HG03442 (cell line): Measurements from ENCODE around the gene PCDHGA7.
"Not testable (repeated sequence)": the region's sequence is repeated elsewhere in the genome, so short reads cannot be mapped to it uniquely, and the experiment has no call there.

Experiments used
- ATAC-seq: cut with Tn5 transposase; IDR thresholded peaks from one replicate; pipeline ENCODE4 v1.9.1; 2021; ENCODE audit warnings: mild to moderate bottlenecking, moderate library complexity; ENCODE audit not compliant: unreplicated experiment

Gene PCDHGA7

DNA sequence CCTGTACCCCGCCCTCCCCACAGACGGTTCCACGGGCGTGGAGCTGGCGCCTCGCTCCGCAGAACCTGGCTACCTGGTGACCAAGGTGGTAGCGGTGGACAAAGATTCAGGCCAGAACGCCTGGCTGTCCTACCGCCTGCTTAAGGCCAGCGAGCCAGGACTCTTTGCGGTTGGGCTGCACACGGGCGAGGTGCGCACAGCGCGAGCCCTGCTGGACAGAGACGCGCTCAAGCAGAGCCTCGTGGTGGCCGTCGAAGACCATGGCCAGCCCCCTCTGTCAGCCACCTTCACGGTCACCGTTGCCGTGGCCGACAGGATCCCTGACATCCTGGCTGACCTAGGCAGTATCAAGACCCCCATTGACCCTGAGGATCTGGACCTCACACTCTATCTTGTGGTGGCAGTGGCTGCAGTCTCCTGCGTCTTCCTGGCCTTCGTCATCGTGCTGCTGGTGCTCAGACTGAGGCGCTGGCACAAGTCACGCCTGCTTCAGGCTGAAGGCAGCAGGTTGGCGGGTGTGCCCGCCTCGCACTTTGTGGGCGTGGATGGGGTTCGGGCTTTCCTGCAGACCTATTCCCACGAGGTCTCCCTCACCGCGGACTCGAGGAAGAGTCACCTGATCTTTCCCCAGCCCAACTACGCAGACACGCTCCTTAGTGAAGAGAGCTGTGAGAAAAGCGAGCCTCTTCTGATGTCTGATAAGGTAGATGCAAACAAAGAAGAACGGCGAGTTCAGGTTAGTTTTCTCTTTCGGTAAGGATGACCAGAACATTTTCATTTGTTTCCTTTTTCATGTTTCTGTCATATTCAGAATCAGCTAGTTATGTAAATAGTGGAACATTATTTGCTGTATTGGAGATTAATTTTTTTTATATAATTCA lies 16.3 kb upstream of the PCDHGA7 start:
- ATAC-seq, result no peak

DNA sequence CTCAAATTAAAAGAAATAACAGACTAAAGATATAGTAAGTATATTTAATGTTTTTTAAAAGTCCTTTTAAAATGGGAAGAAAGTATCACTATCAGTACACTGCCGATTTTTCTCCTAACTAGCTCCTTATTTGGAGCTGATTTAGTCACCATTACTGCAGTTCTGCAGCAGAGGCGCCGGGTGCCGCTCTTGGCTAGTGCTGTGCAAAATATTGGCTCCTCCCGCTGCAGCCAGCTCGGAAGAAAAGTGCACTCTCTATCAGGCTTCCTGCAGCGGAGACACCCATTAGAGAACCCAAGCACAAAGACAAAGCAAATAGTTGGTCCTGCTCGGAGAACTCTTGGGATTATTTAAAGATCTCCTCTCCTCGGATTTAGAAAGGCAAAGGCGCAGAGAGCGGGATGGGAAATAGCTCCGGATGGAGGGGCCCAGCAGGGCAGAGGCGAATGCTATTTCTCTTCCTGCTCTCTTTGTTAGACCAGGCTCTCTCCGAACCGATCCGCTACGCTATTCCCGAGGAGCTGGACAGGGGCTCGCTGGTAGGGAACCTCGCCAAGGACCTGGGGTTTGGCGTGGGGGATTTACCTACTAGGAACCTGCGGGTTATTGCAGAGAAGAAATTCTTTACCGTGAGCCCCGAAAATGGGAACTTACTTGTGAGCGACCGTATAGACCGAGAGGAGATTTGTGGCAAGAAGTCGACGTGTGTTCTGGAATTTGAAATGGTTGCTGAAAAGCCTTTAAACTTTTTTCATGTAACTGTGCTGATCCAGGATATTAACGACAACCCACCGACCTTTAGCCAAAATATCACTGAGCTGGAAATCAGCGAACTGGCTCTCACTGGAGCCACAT lies 12.3 kb upstream of the PCDHGA7 start, which contains the start of gene PCDHGB3:
Gene PCDHGB3, plus strand, starts transcription at position 249 of the 855 bp plus-strand sequence. Its CDS starts 153 bp downstream, at position 402.
- ATAC-seq, result peak; percentile 64

DNA sequence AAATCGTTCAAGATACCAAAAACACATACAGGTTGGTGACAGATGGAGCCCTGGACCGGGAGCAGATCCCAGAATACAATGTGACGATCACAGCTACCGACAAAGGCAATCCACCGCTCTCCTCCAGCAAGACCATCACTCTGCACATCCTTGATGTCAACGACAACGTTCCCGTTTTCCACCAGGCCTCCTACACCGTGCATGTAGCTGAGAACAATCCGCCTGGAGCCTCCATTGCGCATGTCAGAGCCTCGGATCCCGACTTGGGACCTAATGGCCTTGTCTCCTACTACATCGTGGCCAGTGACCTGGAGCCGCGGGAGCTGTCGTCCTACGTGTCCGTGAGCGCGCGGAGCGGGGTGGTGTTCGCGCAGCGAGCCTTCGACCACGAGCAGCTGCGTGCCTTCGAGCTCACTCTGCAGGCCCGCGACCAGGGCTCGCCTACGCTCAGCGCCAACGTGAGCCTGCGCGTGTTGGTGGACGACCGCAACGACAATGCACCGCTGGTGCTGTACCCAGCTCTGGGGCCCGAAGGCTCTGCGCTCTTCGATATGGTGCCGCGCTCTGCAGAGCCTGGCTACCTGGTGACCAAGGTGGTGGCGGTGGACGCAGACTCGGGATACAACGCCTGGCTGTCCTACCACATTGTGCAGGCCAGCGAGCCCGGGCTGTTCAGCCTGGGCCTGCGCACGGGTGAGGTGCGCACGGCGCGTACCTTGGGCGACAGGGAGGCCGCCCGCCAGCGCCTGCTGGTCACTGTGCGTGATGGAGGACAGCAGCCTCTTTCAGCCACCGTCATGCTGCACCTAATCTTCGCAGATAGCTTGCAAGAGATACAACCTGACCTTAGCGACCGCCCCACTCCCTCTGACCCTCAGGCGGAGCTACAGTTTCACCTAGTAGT lies 10.7 kb upstream of the PCDHGA7 start:
- no peak for ATAC-seq

DNA sequence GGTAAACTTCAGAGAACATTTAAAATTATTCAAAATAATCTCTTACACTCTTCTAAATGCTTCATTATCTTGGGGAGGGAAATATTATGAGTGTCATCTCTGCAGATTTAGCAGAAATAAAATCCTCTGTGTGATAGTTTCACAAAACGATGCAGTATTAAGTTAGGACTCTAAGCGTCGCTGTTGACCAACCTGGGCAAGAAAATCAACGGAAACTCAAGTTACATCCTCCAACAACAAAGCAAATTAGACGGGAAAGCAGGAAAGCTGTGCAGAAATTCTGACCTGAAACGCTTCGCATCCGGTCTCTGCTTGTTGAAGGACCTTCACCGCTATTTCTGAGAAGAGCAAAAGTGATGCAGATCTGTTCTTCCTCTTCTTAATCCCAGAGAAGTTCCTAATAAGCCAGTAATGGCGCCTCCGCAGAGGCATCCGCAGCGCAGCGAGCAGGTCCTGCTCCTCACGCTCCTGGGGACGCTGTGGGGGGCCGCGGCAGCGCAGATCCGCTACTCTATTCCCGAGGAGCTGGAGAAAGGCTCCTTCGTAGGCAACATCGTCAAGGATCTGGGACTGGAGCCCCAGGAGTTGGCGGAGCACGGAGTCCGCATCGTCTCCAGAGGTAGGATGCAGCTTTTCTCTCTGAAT lies 8.7 kb upstream of the PCDHGA7 start, which contains the start of gene PCDHGA6:
Gene PCDHGA6, plus strand, starts transcription at position 219 of the 645 bp plus-strand sequence. Its CDS starts 193 bp downstream, at position 412.
- no peak for ATAC-seq

DNA sequence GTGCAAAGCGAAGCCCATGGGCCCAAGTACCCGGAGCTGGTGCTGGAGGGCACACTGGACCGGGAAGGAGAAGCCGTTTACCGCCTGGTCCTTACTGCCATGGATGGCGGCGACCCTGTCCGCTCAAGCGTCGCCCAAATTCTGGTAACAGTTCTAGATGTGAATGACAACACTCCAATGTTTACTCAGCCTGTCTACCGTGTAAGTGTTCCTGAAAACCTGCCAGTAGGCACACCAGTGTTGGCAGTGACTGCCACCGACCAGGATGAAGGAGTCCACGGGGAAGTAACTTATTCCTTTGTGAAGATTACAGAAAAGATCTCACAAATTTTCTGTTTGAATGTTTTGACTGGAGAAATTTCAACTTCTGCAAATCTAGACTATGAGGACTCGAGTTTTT lies 7.9 kb upstream of the PCDHGA7 start:
- no peak for ATAC-seq

DNA sequence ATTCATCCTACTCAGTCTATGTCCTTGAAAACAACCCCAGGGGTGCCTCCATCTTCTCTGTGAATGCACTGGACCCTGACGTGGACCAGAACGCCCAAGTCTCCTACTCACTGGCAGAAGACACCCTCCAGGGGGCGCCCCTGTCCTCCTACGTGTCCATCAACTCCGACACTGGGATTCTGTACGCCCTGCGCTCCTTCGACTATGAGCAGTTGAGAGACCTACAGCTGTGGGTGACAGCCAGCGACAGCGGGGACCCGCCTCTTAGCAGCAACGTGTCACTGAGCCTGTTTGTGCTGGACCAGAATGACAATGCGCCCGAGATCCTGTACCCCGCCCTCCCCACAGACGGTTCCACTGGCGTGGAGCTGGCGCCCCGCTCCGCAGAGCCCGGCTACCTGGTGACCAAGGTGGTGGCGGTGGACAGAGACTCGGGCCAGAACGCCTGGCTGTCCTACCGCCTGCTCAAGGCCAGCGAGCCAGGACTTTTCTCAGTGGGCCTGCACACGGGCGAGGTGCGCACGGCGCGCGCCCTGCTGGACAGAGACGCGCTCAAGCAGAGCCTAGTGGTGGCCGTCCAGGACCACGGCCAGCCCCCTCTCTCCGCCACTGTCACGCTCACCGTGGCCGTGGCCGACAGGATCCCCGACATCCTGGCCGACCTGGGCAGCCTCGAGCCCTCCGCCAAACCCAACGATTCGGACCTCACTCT lies 6.9 kb upstream of the PCDHGA7 start:
- ATAC-seq, result not testable (repeated sequence)

DNA sequence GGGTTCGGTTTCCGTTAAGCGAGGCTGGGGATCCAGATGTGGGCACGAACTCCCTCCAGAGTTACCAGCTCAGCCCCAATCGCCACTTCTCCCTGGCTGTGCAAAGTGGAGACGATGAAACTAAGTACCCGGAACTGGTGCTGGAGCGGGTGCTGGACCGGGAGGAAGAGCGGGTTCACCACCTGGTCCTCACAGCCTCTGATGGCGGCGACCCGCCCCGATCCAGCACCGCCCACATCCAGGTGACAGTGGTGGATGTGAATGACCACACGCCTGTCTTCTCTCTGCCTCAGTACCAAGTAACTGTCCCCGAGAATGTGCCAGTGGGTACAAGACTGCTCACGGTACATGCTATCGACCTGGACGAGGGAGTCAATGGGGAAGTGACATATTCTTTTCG lies 803 bp downstream of the PCDHGA7 start:
- ATAC-seq, result no peak

DNA sequence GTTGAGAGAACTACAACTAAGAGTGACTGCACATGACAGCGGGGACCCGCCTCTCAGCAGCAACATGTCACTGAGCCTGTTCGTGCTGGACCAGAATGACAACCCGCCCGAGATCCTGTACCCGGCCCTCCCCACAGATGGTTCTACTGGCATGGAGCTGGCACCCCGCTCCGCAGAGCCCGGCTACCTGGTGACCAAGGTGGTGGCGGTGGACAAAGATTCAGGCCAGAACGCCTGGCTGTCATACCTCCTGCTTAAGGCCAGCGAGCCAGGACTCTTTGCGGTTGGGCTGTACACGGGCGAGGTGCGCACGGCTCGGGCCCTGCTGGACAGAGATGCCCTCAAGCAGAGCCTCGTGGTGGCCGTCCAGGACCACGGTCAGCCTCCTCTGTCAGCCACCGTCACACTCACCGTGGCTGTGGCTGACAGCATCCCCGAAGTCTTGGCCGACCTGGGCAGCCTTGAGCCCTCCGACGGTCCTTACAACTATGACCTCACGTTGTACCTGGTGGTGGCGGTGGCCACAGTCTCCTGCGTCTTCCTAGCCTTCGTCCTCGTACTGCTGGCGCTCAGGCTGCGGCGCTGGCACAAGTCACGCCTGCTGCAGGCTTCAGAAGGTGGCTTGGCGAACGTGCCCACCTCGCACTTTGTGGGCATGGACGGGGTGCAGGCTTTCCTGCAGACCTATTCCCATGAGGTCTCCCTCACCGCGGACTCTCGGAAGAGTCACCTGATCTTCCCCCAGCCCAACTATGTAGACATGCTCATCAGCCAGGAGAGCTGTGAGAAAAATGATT lies 2.1 kb downstream of the PCDHGA7 start:
- no peak for ATAC-seq

DNA sequence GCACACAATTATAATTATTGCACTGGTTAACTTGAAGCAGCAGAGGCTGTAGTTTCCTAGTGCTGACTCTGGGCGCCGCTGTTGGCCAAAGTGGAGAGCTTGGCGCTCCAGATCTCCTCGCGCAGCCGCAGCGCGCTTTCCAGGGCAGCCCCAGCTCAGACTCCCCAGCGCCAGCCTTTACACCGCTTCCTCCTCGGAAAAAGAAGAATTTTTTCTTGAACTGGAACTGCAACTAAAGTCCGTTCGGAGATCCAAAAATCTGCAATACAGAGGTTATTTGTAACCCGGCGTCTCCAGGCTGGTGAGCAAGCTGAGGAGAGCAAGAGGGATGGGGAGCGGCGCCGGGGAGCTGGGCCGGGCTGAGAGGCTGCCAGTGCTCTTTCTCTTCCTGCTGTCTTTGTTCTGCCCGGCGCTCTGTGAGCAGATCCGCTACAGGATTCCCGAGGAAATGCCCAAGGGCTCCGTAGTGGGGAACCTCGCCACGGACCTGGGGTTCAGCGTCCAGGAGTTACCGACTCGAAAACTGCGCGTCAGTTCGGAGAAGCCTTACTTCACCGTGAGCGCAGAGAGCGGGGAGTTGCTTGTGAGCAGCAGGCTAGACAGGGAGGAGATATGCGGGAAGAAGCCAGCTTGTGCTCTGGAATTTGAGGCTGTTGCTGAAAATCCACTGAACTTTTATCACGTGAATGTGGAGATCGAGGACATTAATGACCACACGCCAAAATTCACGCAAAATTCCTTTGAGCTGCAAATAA lies 5.2 kb downstream of the PCDHGA7 start, which contains the start of gene PCDHGB4:
Gene PCDHGB4, plus strand, starts transcription at position 142 of the 755 bp plus-strand sequence. Its CDS starts 187 bp downstream, at position 329.
- not testable (repeated sequence) for ATAC-seq

DNA sequence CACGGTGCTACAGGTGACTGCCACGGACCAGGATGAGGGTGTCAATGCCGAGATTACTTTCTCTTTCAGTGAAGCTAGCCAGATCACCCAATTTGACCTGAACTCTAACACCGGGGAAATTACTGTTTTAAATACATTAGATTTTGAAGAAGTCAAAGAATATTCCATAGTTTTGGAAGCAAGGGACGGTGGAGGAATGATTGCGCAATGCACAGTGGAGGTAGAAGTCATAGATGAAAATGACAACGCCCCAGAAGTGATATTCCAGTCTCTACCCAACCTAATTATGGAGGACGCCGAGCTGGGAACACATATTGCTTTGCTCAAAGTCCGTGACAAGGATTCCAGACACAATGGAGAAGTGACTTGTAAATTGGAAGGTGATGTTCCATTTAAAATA lies 6.1 kb downstream of the PCDHGA7 start:
- ATAC-seq, result no peak

DNA sequence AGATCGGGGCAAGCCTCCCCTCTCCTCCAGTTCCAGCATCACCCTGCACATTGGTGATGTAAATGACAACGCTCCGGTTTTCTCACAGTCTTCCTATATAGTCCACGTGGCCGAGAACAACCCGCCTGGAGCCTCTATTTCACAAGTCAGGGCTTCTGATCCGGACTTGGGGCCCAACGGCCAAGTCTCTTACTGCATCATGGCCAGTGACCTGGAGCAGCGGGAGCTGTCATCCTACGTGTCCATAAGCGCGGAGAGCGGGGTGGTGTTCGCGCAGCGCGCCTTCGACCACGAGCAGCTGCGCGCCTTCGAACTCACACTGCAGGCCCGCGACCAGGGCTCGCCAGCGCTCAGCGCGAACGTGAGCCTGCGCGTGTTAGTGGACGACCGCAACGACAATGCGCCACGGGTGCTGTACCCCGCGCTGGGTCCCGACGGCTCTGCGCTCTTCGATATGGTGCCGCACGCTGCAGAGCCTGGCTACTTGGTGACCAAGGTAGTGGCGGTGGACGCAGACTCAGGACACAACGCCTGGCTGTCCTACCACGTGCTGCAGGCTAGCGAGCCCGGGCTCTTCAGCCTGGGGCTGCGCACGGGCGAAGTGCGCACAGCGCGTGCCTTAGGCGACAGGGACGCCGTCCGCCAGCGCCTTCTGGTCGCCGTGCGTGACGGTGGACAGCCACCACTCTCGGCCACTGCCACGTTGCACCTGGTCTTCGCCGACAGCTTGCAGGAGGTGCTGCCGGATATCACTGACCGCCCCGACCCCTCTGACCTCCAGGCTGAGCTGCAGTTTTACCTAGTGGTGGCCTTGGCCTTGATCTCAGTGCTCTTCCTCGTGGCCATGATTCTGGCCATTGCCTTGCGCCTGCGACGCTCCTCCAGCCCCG lies 6.9 kb downstream of the PCDHGA7 start:
- no peak for ATAC-seq

DNA sequence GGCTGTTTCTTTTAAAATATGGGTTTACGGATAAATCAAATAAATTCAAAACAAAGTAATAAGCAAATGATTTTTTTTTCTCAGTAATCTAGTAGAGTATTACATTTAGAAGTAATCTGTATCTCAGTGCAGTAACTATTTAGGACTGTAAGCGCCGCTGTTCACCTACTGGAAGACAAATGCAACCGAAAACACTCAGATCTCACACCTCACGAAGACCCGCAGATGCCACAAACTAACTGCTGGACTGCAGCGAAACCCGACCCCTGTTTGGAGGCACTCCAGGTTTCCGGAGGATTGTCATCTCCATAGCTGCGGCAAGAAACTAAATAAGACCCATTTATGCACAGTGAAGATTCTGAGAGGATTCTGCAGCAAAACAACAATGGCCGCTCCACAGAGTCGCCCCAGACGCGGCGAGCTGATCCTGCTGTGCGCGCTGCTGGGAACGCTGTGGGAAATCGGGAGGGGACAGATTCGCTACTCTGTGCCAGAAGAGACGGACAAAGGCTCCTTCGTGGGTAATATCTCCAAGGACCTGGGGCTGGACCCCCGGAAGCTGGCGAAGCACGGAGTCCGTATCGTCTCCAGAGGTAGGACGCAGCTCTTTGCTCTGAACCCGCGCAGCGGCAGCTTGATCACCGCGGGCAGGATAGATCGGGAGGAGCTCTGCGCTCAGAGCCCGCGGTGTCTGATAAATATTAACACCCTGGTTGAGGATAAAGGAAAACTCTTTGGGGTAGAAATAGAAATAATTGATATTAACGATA lies 10.1 kb downstream of the PCDHGA7 start, which contains the start of gene PCDHGA8:
Gene PCDHGA8, plus strand, starts transcription at position 205 of the 770 bp plus-strand sequence. Its CDS starts 181 bp downstream, at position 386.
- ATAC-seq, result no peak

DNA sequence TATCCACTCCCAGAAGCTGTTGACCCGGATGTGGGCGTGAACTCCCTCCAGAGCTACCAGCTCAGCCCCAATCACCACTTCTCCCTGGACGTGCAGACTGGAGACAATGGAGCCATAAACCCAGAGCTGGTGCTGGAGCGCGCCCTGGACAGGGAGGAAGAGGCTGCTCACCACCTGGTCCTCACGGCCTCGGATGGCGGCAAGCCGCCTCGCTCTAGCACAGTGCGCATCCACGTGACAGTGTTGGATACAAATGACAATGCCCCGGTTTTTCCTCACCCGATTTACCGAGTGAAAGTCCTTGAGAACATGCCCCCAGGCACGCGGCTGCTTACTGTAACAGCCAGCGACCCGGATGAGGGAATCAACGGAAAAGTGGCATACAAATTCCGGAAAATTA lies 10.7 kb downstream of the PCDHGA7 start:
- no peak for ATAC-seq

DNA sequence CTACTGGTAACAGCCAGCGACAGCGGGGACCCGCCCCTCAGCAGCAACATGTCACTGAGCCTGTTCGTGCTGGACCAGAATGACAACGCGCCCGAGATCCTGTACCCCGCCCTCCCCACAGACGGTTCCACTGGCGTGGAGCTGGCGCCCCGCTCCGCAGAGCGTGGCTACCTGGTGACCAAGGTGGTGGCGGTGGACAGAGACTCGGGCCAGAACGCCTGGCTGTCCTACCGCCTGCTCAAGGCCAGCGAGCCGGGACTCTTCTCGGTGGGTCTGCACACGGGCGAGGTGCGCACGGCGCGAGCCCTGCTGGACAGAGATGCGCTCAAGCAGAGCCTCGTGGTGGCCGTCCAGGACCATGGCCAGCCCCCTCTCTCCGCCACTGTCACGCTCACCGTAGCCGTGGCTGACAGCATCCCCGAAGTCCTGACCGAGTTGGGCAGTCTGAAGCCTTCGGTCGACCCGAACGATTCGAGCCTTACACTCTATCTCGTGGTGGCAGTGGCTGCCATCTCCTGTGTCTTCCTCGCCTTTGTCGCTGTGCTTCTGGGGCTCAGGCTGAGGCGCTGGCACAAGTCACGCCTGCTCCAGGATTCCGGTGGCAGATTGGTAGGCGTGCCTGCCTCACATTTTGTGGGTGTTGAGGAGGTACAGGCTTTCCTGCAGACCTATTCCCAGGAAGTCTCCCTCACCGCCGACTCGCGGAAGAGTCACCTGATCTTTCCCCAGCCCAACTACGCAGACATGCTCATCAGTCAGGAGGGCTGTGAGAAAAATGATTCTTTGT lies 12.1 kb downstream of the PCDHGA7 start:
- ATAC-seq, result not testable (repeated sequence)
